Measurements from ENCODE around the gene PWP2.
A peak's percentile ranks its signal among the peaks of the same experiment; 100 is the strongest.
"Not testable (repeated sequence)": the region's sequence is repeated elsewhere in the genome, so short reads cannot be mapped to it uniquely, and the experiment has no call there.

The PWP2 gene

GRCh38 chr21:44083631-44084291 lies 23.4 kb upstream of the PWP2 start:
- DNase-seq, result peak; percentile 72

- peak; percentile 33 for DNase-seq
These were observed 22.5 kb upstream of the PWP2 start for GRCh38 chr21:44084496-44085241.

DNA sequence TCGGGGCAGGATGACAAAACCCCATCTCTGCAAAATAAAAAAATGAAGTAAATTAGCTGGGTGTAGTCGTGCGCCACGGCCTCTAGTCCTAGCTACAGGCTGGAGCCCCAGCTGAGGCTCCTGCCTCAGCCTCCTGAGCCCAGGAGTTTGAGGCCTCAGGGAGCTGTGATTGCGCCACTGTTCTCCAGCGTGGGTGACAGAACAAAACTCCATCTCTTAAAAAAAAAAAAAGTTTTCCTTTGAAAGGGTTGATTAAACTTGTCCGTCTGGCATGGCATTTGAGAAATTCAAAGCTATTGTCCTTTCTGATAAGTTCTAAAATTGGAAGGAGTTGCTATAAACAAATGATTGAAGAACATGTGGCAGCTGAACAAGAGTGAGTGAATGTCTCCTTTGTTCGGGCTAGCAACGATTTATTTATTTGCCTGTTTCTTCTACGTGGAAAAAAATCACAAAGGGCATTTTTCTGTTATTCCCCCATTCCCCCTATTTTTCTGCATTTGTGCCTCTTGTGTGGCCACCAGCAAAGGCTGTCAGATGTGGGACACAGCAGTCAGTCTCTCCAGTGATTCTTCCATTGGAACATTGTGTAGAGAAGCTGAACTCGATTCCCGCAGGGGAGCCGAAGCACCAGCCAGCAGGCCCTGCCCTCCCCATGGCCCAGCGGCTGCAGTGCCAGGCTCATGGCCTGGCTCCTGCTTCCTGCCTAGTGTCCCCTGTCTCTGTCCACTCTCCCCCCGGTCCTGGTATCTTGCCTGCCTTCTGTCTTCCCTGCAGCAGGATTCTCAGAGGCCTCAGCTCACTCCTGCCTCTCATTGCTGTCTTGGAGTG lies 21.5 kb upstream of the PWP2 start:
- DNase-seq, result no peak

- DNase-seq, result no peak
These were observed 20.4 kb upstream of the PWP2 start for GRCh38 chr21:44086636-44087425.

DNA sequence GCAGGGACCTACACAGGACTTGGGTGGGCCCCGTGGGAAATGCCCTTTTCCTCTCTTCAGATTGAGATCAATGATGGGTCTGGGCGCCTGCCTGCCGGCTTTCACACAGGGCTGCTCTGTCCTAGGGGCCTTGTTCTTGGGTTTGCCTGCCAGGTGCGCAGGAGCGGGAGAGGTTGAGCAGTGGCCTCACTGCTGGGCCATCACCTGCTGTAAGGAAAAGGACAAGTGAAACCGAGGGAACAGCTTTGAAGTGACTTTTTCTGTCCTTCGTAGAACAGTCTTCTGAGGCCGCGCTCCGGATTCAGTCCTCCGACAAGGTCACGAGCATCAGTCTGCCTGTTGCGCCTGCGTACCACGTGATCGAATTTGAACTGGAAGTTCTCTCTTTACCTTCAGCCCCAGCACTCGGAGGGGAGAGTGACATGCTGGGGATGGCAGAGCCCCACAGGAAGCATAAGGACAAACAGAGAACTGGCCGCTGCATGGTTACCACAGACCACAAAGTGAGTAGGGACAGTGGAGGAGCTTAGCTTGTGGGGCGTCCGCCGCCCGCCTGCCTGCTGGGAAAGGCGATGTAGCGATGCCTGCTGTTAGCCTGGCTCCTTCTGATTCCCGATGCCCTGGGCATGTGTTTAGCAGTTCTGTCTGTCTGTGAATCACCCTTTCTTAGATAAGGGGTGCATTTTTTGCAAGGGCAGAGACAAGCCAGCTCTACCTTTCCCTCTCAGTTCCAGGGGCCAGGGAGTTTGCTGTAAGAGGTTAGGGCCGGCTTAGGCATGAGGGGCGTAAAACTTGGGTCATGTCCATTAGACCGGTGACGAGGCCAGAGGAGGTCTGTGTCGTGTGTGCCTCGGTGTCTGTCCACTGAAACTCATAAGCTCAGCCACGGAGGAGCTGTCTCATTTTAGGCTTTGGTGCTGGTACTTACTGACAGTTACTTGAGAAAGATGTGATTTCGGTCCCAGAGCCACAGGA lies 19.5 kb upstream of the PWP2 start:
- no peak for DNase-seq

GRCh38 chr21:44088401-44088780 lies 18.8 kb upstream of the PWP2 start:
- no peak for DNase-seq

GRCh38 chr21:44089001-44089911 lies 17.9 kb upstream of the PWP2 start:
- peak; percentile 44 for DNase-seq

DNA sequence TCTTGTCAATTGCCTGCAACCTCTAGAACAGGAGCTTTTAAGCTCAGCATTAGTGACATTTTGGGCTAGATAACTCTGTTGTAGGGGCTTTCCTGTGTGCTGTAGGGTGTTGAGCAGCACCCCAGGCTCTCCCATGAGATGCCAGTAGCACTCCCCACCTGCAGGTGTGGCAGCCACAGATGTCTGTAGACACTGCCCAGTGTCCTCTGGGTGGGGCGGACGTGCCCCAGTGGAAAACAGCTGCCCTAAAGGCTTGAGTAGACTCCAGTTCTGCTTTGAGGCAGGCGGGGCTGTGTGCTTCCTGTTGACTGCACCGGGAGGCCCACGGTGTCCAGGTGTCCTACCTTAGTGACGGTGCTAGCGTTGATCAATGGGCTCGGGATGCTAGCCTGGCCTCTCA lies 16.9 kb upstream of the PWP2 start:
- no peak for DNase-seq

- no peak for DNase-seq
These were observed 15.0 kb upstream of the PWP2 start for GRCh38 chr21:44092211-44092610.

DNA sequence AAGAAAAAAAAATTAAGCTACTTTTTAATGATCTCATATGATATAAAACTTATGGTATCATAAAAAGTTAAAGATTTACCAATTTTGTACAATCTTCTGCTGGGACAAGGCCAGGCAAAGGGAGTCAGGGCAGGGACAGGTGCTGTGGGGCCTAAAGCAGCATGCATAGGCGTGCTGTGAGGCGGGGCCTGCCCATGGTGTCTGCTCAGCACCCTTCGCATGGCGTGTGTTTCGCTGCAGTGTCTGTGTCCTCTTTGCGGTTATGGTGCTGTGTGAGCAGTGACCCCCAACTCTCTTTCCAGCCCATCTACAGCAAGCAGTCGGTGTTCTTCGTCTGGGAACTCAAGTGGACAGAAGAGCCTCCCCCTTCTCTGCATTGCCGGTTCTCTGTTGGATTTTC lies 13.4 kb upstream of the PWP2 start:
- no peak for DNase-seq

DNA sequence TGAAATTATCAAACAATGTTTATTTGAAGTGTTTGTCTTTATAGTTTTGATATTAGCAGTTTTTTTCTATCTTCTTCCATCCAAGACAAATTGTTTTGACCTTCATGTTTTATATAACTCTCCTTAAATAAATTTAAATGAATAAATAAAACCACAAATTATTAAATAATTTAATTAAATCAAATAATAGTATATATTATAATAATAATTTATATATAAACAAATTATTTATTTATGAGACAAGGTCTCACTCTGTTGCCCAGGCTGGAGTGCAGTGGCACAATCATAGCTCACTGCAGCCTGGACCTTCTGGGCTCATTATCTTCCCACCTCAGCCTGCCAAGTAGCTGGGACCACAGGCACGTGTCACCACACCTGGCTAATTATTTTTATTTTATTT lies 12.4 kb upstream of the PWP2 start:
- no peak for DNase-seq

DNA sequence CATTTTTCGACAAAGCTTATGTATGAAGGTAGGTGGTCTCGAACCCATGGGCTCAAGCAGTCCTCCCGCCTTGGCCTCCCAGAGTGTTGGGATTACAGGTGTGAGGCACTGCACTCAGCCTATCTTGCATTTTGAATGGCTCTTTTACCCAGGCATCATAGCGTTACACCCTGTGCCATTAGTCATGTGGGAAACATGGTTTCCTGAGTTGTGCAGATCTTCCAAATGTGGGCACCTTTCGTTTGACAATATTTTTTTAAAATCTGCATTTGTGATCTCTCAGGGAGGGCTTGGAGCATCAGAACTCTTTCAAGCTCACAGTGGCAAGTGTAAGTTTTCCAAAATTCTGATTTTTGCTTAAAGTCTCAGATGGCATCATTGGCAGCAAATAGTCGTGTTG lies 8.7 kb upstream of the PWP2 start:
- DNase-seq, result not testable (repeated sequence)

DNA sequence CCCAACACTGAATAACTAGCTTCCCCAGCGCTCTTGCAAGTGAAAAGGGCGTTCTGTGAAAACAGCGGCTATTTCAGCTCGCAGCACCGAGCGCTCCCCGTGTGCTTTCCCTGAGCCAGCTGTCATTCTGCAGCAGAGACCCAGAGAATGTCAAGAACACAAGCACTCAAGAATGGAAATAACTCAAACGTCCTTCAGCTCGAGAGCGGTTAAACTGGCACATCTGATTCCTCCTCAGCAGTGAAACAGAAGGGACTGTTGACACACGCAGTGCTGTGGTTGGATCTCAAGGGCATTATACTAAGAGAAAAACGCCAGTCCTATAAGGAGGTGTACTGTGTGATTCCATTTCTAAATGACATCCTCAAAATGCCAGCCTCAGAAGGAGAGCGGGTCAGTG lies 8.2 kb upstream of the PWP2 start:
- not testable (repeated sequence) for DNase-seq

DNA sequence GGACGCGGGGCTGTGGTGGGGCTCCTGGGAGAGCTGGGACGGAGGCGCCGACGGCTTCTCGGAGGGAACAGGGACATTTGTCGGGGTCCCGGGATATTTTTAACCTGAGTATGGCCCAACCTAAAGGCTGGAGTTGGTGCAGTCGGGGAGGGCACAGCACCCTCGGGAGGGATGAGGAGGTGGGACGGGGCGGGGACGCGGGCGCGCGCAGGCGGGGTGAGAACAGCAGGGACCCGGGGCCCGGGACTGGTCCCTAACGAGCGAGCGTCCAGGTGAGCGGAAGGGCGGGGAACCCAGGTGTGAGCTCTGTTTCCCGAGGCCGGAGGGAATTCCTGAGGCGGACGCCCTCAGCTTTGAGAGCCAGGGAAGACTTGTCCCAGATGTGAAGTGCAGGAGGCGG lies 390 bp downstream of the PWP2 start:
- DNase-seq, result not testable (repeated sequence)

DNA sequence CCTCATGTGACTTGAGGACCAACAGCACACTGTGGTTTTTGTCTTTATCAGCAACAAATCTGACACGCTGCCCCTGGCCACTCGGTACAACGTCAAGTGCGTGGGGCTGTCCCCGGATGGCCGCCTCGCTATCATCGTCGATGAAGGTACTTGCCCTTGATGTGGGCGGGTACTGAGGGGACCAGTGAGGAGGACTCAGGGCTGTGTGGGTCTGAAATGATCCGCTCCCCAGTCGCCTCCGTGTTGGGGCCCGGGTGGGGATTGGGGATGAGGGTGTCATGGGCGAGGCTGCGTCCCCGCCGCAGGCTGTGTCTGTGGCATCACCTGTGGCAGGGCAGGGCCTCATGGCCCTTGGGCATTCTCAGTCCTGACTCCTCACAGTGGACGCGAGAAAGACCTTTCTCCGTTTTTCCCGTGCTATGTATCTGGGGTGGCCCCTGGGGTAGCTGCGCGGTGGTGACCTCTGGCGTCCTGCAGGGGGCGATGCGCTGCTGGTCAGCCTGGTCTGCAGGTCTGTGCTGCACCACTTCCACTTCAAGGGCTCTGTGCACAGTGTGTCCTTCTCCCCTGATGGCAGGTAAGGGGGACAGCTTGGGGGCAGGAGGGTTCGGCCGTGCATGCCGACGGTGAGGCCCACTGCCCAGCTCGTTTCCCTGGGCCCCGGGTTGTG lies 6.6 kb downstream of the PWP2 start:
- DNase-seq, result peak; percentile 34

DNA sequence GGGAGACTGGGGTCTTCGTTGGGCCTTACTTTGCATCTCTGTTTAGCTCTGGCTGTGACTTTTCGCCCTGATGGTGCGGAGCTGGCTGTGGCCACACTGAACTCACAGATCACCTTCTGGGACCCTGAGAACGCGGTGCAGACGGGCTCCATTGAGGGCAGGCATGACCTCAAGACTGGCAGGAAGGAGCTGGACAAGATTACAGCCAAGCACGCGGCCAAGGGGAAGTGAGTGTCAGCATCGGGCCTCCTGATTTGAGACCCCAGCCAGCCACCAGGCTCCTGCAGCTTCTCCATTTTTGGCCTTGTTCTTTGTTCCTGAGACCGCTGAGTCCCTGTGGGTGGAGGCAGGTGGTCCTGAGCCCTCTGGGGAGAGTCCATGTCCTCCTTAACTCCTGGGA lies 14.9 kb downstream of the PWP2 start:
- DNase-seq, result not testable (repeated sequence)

GRCh38 chr21:44127827-44128226 lies 20.6 kb downstream of the PWP2 start:
- not testable (repeated sequence) for DNase-seq

- DNase-seq, result not testable (repeated sequence)
These were observed 26.5 kb downstream of the PWP2 start for GRCh38 chr21:44133715-44134057.

DNA sequence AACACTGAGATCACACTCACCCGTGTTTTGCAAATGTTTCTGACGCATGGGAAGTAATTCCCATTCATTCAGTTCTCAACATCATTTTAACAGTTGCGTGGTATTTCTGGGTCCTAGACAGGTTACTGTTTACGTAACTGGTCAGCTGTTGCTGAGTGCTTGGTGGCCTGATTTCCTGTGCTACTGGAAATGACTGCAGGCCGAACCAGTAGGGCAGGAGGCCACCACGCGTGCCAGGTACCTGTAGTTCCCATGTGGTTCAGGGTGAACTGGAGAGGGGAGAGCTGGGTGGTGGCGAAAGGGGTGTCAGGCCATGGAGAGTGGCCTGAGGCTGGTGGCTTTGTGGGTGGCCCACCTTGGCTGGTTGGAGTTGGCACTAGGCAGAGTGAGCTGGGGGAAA lies 27.5 kb downstream of the PWP2 start:
- not testable (repeated sequence) for DNase-seq

- DNase-seq, result peak; percentile 66
These were observed 30.8 kb downstream of the PWP2 start for GRCh38 chr21:44138039-44138438.
